HEK293 (cell line): ENCODE results near the gene IDI2.

Experiments
- GLIS2 ChIP-seq: fragments of 450-650 bp; formaldehyde crosslinking; IDR thresholded peaks from 2 replicates; pipeline ENCODE4 v1.5.1; 2016; ENCODE audit warnings: missing biosample characterization, missing genetic modification characterization
- OSR2 ChIP-seq: fragments of 450-650 bp; formaldehyde crosslinking; IDR thresholded peaks from 2 replicates; pipeline ENCODE4 v1.5.1; 2016; ENCODE audit warnings: missing biosample characterization, missing genetic modification characterization
- PRDM2 ChIP-seq: fragments of 450-650 bp; formaldehyde crosslinking; IDR thresholded peaks from 2 replicates; pipeline ENCODE4 v1.5.1; 2016; ENCODE audit warnings: missing biosample characterization, missing genetic modification characterization, borderline replicate concordance
- SP2 ChIP-seq: fragments of 450-650 bp; formaldehyde crosslinking; IDR thresholded peaks from 2 replicates; pipeline ENCODE4 v1.5.1; 2016; ENCODE audit warnings: missing biosample characterization, missing genetic modification characterization
- TRIM28 ChIP-seq: IDR thresholded peaks from 2 replicates; pipeline ENCODE4 v1.6.1; 2011; ENCODE audit warnings: low read length, control low read depth, borderline replicate concordance
- ZBTB1 ChIP-seq: fragments of 450-650 bp; formaldehyde crosslinking; IDR thresholded peaks from 2 replicates; pipeline ENCODE4 v1.5.1; 2016; ENCODE audit warnings: missing biosample characterization, missing genetic modification characterization
- ZBTB17 ChIP-seq: fragments of 450-650 bp; formaldehyde crosslinking; IDR thresholded peaks from 2 replicates; pipeline ENCODE4 v1.5.1; 2016; ENCODE audit warnings: missing biosample characterization, missing genetic modification characterization
- ZBTB20 ChIP-seq: fragments of 450-650 bp; formaldehyde crosslinking; IDR thresholded peaks from 2 replicates; pipeline ENCODE4 v1.5.1; 2016; ENCODE audit warnings: missing biosample characterization, missing genetic modification characterization
- ZBTB21 ChIP-seq: fragments of 450-650 bp; formaldehyde crosslinking; IDR thresholded peaks from 2 replicates; pipeline ENCODE4 v1.5.1; 2017; ENCODE audit warnings: missing biosample characterization, missing genetic modification characterization
- ZBTB49 ChIP-seq: fragments of 450-650 bp; formaldehyde crosslinking; IDR thresholded peaks from 2 replicates; pipeline ENCODE4 v1.5.1; 2016; ENCODE audit warnings: missing biosample characterization, missing genetic modification characterization, low read depth
- ZBTB7A ChIP-seq: fragments of 450-650 bp; formaldehyde crosslinking; IDR thresholded peaks from 2 replicates; pipeline ENCODE4 v1.5.1; 2016; ENCODE audit warnings: low read depth, missing biosample characterization, missing genetic modification characterization
- ZFP37 ChIP-seq: fragments of 450-650 bp; formaldehyde crosslinking; IDR thresholded peaks from 2 replicates; pipeline ENCODE4 v1.5.1; 2016; ENCODE audit warnings: missing biosample characterization, missing genetic modification characterization
- ZNF174 ChIP-seq: fragments of 450-650 bp; formaldehyde crosslinking; IDR thresholded peaks from 2 replicates; pipeline ENCODE4 v1.5.0; 2017; ENCODE audit warnings: missing biosample characterization, mild to moderate bottlenecking, missing genetic modification characterization
- ZNF19 ChIP-seq: fragments of 450-650 bp; formaldehyde crosslinking; IDR thresholded peaks from 2 replicates; pipeline ENCODE4; 2016; ENCODE audit warnings: missing biosample characterization, missing genetic modification characterization, low read depth
- ZNF2 ChIP-seq: fragments of 450-650 bp; formaldehyde crosslinking; IDR thresholded peaks from 2 replicates; pipeline ENCODE4 v1.5.1; 2016; ENCODE audit warnings: missing biosample characterization, missing genetic modification characterization
- ZNF211 ChIP-seq: fragments of 450-650 bp; formaldehyde crosslinking; IDR thresholded peaks from 2 replicates; pipeline ENCODE4 v1.5.1; 2016; ENCODE audit warnings: low read depth, missing biosample characterization, missing genetic modification characterization
- ZNF248 ChIP-seq: fragments of 450-650 bp; formaldehyde crosslinking; IDR thresholded peaks from 2 replicates; pipeline ENCODE4 v1.5.1; 2017; ENCODE audit warnings: missing biosample characterization, missing genetic modification characterization
- ZNF292 ChIP-seq: fragments of 450-650 bp; formaldehyde crosslinking; IDR thresholded peaks from 2 replicates; pipeline ENCODE4 v1.5.1; 2016; ENCODE audit warnings: low read depth, missing biosample characterization, missing genetic modification characterization, borderline replicate concordance
- ZNF341 ChIP-seq: fragments of 450-650 bp; formaldehyde crosslinking; IDR thresholded peaks from 2 replicates; pipeline ENCODE4; 2016; ENCODE audit warnings: low read depth, missing biosample characterization, missing genetic modification characterization
- ZNF350 ChIP-seq: fragments of 450-650 bp; formaldehyde crosslinking; IDR thresholded peaks from 2 replicates; pipeline ENCODE4 v1.5.0; 2017; ENCODE audit warnings: missing biosample characterization, mild to moderate bottlenecking, missing genetic modification characterization
- ZNF366 ChIP-seq: fragments of 450-650 bp; formaldehyde crosslinking; conservative IDR thresholded peaks from 2 replicates; pipeline ENCODE4 v1.5.1; 2016; ENCODE audit warnings: missing biosample characterization, missing genetic modification characterization
- ZNF433 ChIP-seq: fragments of 450-650 bp; formaldehyde crosslinking; IDR thresholded peaks from 2 replicates; pipeline ENCODE4 v1.5.1; 2016; ENCODE audit warnings: missing biosample characterization, missing genetic modification characterization, low read depth
- ZNF488 ChIP-seq: fragments of 450-650 bp; formaldehyde crosslinking; IDR thresholded peaks from 2 replicates; pipeline ENCODE4 v1.5.1; 2016; ENCODE audit warnings: missing biosample characterization, missing genetic modification characterization
- ZNF530 ChIP-seq: fragments of 450-650 bp; formaldehyde crosslinking; IDR thresholded peaks from 2 replicates; pipeline ENCODE4 v1.5.1; 2016; ENCODE audit warnings: low read depth, missing biosample characterization, missing genetic modification characterization
- ZNF558 ChIP-seq: fragments of 450-650 bp; formaldehyde crosslinking; IDR thresholded peaks from 2 replicates; pipeline ENCODE4 v1.5.1; 2016; ENCODE audit warnings: missing biosample characterization, missing genetic modification characterization
- ZNF580 ChIP-seq: fragments of 450-650 bp; formaldehyde crosslinking; IDR thresholded peaks from 2 replicates; pipeline ENCODE4 v1.5.1; 2016; ENCODE audit warnings: missing biosample characterization, missing genetic modification characterization
- ZNF645 ChIP-seq: fragments of 450-650 bp; formaldehyde crosslinking; IDR thresholded peaks from 2 replicates; pipeline ENCODE4; 2016; ENCODE audit warnings: missing biosample characterization, missing genetic modification characterization
- ZNF658 ChIP-seq: fragments of 450-650 bp; formaldehyde crosslinking; IDR thresholded peaks from 2 replicates; pipeline ENCODE4; 2016; ENCODE audit warnings: missing biosample characterization, missing genetic modification characterization
- ZNF664 ChIP-seq: fragments of 450-650 bp; formaldehyde crosslinking; IDR thresholded peaks from 2 replicates; pipeline ENCODE4 v1.5.1; 2016; ENCODE audit warnings: missing biosample characterization, missing genetic modification characterization
- ZNF837 ChIP-seq: fragments of 450-650 bp; formaldehyde crosslinking; IDR thresholded peaks from 2 replicates; pipeline ENCODE4 v1.5.1; 2016; ENCODE audit warnings: missing biosample characterization, missing genetic modification characterization

IDI2 gene

GRCh38 chr10:1056326-1057105 lies 30.9 kb upstream of the IDI2 start, which contains the start of gene WDR37 (continued):
- TF ChIP-seq ZBTB21 (tag by site-specific recombination) (peak; percentile 22), ZNF248 (tag by site-specific recombination) (no peak), ZNF350 (tag by site-specific recombination) (no peak), ZNF488 (no peak), GLIS2 (tag by site-specific recombination) (peak; percentile 99), SP2 (tag by site-specific recombination) (peak; percentile 94), ZBTB17 (tag by site-specific recombination) (peak; percentile 76), OSR2 (tag by site-specific recombination) (0 out of 2 replicates have a peak, but pooled peaks have one; percentile 27), ZNF558 (tag by site-specific recombination) (no peak), ZNF341 (tag by site-specific recombination) (peak; percentile 12; the same call in 1 of the 2 replicates), ZNF580 (tag by site-specific recombination) (peak; percentile 91), ZNF2 (tag by site-specific recombination) (peak; percentile 63; the same call in 1 of the 2 replicates), ZBTB1 (tag by site-specific recombination) (no peak; the same call in 1 of the 2 replicates), ZNF366 (tag by site-specific recombination) (no peak), ZNF174 (tag by site-specific recombination) (no peak), ZNF645 (tag by site-specific recombination) (no peak), ZNF837 (no peak; the same call in 1 of the 2 replicates), ZNF19 (tag by site-specific recombination) (no peak), ZBTB20 (peak; percentile 97; the same call in 1 of the 2 replicates), ZNF530 (tag by site-specific recombination) (no peak), ZNF658 (tag by site-specific recombination) (no peak), PRDM2 (tag by site-specific recombination) (no peak), ZNF433 (no peak), ZNF211 (tag by site-specific recombination) (no peak), ZFP37 (no peak), ZBTB49 (no peak), ZNF664 (tag by site-specific recombination) (no peak), ZNF292 (tag by site-specific recombination) (no peak), ZBTB7A (peak; percentile 96), TRIM28 (no peak)
